B cell (primary cell): ENCODE results near the gene CACHD1. TPM values are rescaled to one million over a fixed set of nuclear protein-coding genes. Genes with fewer than 3 reads are reported as not detected.

Experiments
- ATAC-seq: fragments of 200-7000 bp; cut with Tn5 transposase; one replicate; pipeline ENCODE4 v1.10.0; 2021; ENCODE audit warnings: low read depth, mild to moderate bottlenecking, moderate number of reproducible peaks, moderate library complexity
- CTCF ChIA-PET: fragments of 350-600 bp; sonication (Branson Sonifier 250); formaldehyde crosslinking; loops from one replicate; lab custom pipeline; 2021; ENCODE audit warnings: antibody characterized with exemption, inconsistent platforms; lab: Charles Lee
- POLR2A ChIA-PET: fragments of 350-600 bp; sonication (Branson Sonifier 250); formaldehyde crosslinking; loops from one replicate; lab custom pipeline; 2021; ENCODE audit warnings: antibody characterized with exemption; lab: Charles Lee
- DNase-seq: peaks from one replicate; pipeline ENCODE4 v3.0.0; 2013
- H2AFZ ChIP-seq: 2 replicates; pipeline ENCODE4 v1.6.1; 2012; ENCODE audit warnings: mild to moderate bottlenecking, low read depth, low read length; ENCODE audit not compliant: insufficient read depth, poor library complexity, severe bottlenecking
- H3K27ac ChIP-seq, 2 donors: 1 replicate in 1 of 2; 2 replicates in 1 of 2; pipeline ENCODE4 v1.5.1; 2012 to 2013; ENCODE audit warnings: low read length in 2 of 2, mild to moderate bottlenecking in 2 of 2, moderate library complexity in 1 of 2
- H3K27me3 ChIP-seq, 4 experiments: fragments of 200-600 bp in 1 of 4; sonication (generic) in 1 of 4; replicated peaks in 1 of 4; 1 replicate in 2 of 4; 2 replicates in 2 of 4; pipeline versions ENCODE4 v1.6.1 to v1.7.0; 2013 to 2016; ENCODE audit warnings: low read length in 3 of 4, mild to moderate bottlenecking in 2 of 4, mixed read lengths in 1 of 4, moderate library complexity in 1 of 4; ENCODE audit not compliant: insufficient read depth in 4 of 4, control insufficient read depth in 3 of 4; ENCODE audit errors: control extremely low read depth in 1 of 4
- H3K36me3 ChIP-seq, 2 experiments: replicated peaks in 1 of 2; 1 replicate in 1 of 2; 2 replicates in 1 of 2; pipeline versions ENCODE4 v1.6.1 to v1.7.1; 2013; ENCODE audit warnings: low read length in 1 of 2; ENCODE audit not compliant: insufficient read depth in 2 of 2, control insufficient read depth in 1 of 2; ENCODE audit errors: control extremely low read depth in 1 of 2, extremely low read depth in 1 of 2
- H3K4me1 ChIP-seq, 2 donors: fragments of 200-600 bp in 1 of 2; sonication (generic) in 1 of 2; 1 replicate in 1 of 2; 2 replicates in 1 of 2; pipeline versions ENCODE4 v1.5.1 to v1.6.1; 2013 to 2017; ENCODE audit warnings: low read length in 2 of 2; ENCODE audit not compliant: control insufficient read depth in 2 of 2, insufficient read depth in 2 of 2
- H3K4me2 ChIP-seq: replicated peaks from 2 replicates; pipeline ENCODE3; 2012; ENCODE audit warnings: mild to moderate bottlenecking, low read depth, low read length; ENCODE audit not compliant: poor library complexity, severe bottlenecking
- H3K4me3 ChIP-seq, 5 experiments: fragments of 200-600 bp in 1 of 5; sonication (generic) in 1 of 5; 1 replicate in 3 of 5; 2 replicates in 2 of 5; pipeline versions ENCODE4 v1.5.1 to v1.7.0; 2011 to 2016; ENCODE audit warnings: low read length in 4 of 5, mild to moderate bottlenecking in 4 of 5, low read depth in 2 of 5, control low read depth in 1 of 5, moderate library complexity in 1 of 5; ENCODE audit not compliant: insufficient read depth in 1 of 5; ENCODE audit errors: control extremely low read depth in 1 of 5, extremely low read depth in 1 of 5
- H3K79me2 ChIP-seq: fragments of 200-600 bp; sonication (generic); one replicate; pipeline ENCODE4 v1.6.0; 2016; ENCODE audit warnings: low read length; ENCODE audit not compliant: control insufficient read depth, insufficient read depth
- H3K9ac ChIP-seq: fragments of 200-600 bp; sonication (generic); 2 replicates; pipeline ENCODE4 v1.6.1; 2017; ENCODE audit warnings: mild to moderate bottlenecking, low read length, moderate library complexity
- H3K9me3 ChIP-seq, 3 donors: one replicate each; pipeline versions ENCODE4 v1.6.1 to v1.7.1; 2013; ENCODE audit warnings: low read length in 2 of 3; ENCODE audit not compliant: control insufficient read depth in 2 of 3, insufficient read depth in 1 of 3; ENCODE audit errors: control extremely low read depth in 1 of 3
- H4K20me1 ChIP-seq: 2 replicates; pipeline ENCODE4 v1.6.0; 2012; ENCODE audit warnings: mild to moderate bottlenecking, low read length; ENCODE audit not compliant: insufficient read depth, control insufficient read depth, poor library complexity, severe bottlenecking
- H3K27ac Mint-ChIP-seq: one replicate; pipeline ENCODE4 v1.8.0; 2021; ENCODE audit warnings: mixed read lengths
- H3K27me3 Mint-ChIP-seq: one replicate; pipeline ENCODE4 v1.8.0; 2021; ENCODE audit warnings: mixed read lengths
- H3K4me1 Mint-ChIP-seq: one replicate; pipeline ENCODE4 v1.8.0; 2021; ENCODE audit warnings: mixed read lengths
- H3K4me3 Mint-ChIP-seq: one replicate; pipeline ENCODE4 v1.8.0; 2021; ENCODE audit warnings: mixed read lengths
- H3K9me3 Mint-ChIP-seq: one replicate; pipeline ENCODE4 v1.8.0; 2022; ENCODE audit warnings: mixed read lengths; ENCODE audit not compliant: insufficient read depth
- CTCF ChIP-seq: fragments of 200-600 bp; IDR thresholded peaks from one replicate; pipeline ENCODE4 v1.8.0; 2022; ENCODE audit warnings: antibody characterized with exemption, mild to moderate bottlenecking
- EZH2 ChIP-seq: IDR thresholded peaks from 2 replicates; pipeline ENCODE4 v1.6.1; 2012; ENCODE audit warnings: borderline replicate concordance, low read depth, mild to moderate bottlenecking, moderate library complexity, low read length; ENCODE audit not compliant: insufficient read depth, poor library complexity, severe bottlenecking
- WGBS: methylation state at CpG from one replicate; pipeline ENCODE4 v1.1.5; 2013; ENCODE audit warnings: missing lambda C conversion rate; ENCODE audit not compliant: insufficient coverage; 5-methylcytosine and 5-hydroxymethylcytosine counted together
- intact Hi-C: fragments of 100-400 bp; cut with micrococcal nuclease; formaldehyde crosslinking; loops from one replicate; pipeline ENCODE4 v1.10.0; 2022
- polyA plus RNA-seq: library from polyadenylated mRNA; depleted of rRNA; stranded (reverse); fragments of >200 nt; gene quantifications from 2 replicates; pipeline ENCODE4 v1.2.3, GENCODE V29; 2012
- total RNA-seq, 2 donors: library from RNA; stranded (reverse); fragments of 120-200 nt in 1 of 2; gene quantifications; 1 replicate in 1 of 2; 2 replicates in 1 of 2; pipeline versions ENCODE4 v1.2.3 to v1.2.4, GENCODE V29; 2013 to 2022

The CACHD1 gene
- total and polyA plus RNA-seq, 2 donors (not counting 1 experiment from before 2014, with no cell fraction given), result not detected

GRCh38 chr1:64542118-64542517, 72.2 kb downstream of the CACHD1 start:
- Mint-ChIP-seq H3K4me3 (no peak overlapping the region), H3K4me1 (no peaks in the 10 kb centered on the region), H3K27me3 (no peaks in the 10 kb centered on the region), H3K27ac (no peak overlapping the region), H3K9me3 (no peaks in the 10 kb centered on the region)
- Histone ChIP-seq H3K27ac (no peak overlapping the region), H3K36me3 (no peaks in the 10 kb centered on the region), H3K9ac (no peak overlapping the region), H3K4me1 (no peaks in the 10 kb centered on the region), H3K4me3 (no peak overlapping the region), H3K79me2 (no peaks in the 10 kb centered on the region), H4K20me1 (no peaks in the 10 kb centered on the region), H2AFZ (no peak overlapping the region), H3K9me3 (no peaks in the 10 kb centered on the region), H3K27me3 (no peaks in the 10 kb centered on the region), H3K4me2 (no peak overlapping the region)
- ChIA-PET POLR2A (no interaction called here), CTCF (no interaction called here)
- WGBS, result 61% methylated on average over 2 of the region's 4 CpGs
- no peak for TF ChIP-seq CTCF
- TF ChIP-seq EZH2, result no peak
- intact Hi-C loops, result no loop called here
- ATAC-seq, result no peak
- no peak for DNase-seq

- no peak for TF ChIP-seq CTCF
- no CpG with 5 or more reads among the region's 4 CpGs for WGBS
- no peak overlapping the region for H3K27ac Mint-ChIP-seq
These were observed 73.9 kb downstream of the CACHD1 start for GRCh38 chr1:64543831-64544230.

More at GRCh38 chr1:64543831-64544230, 73.9 kb downstream of the CACHD1 start:
- H3K79me2 ChIP-seq, result no peaks in the 10 kb centered on the region
- H3K9me3 Mint-ChIP-seq, result no peaks in the 10 kb centered on the region
- ChIA-PET CTCF (no interaction called here), POLR2A (no interaction called here)
- no peak overlapping the region for H2AFZ ChIP-seq
- no peak overlapping the region for H3K4me2 ChIP-seq
- no peaks in the 10 kb centered on the region for H3K36me3 ChIP-seq
- intact Hi-C loops, result no loop called here
- ATAC-seq (no peak), DNase-seq (no peak)
- no peaks in the 10 kb centered on the region for H3K9me3 ChIP-seq
- H3K4me1 Mint-ChIP-seq, result no peaks in the 10 kb centered on the region
- no peaks in the 10 kb centered on the region for H3K27me3 ChIP-seq
- H3K27ac ChIP-seq, result no peak overlapping the region
- no peaks in the 10 kb centered on the region for H3K27me3 Mint-ChIP-seq
- H4K20me1 ChIP-seq, result no peaks in the 10 kb centered on the region
- no peak overlapping the region for H3K9ac ChIP-seq
- no peaks in the 10 kb centered on the region for H3K4me1 ChIP-seq
- H3K4me3 ChIP-seq, result no peak overlapping the region
- no peak overlapping the region for H3K4me3 Mint-ChIP-seq
